ENCODE results near the gene DMD.

- no peak for TF ChIP-seq EZH2phosphoT487 (IDR thresholded peaks at IDR 0.05; ENCODE audit: insufficient read depth, low read depth)
- TF ChIP-seq EZH2 (IDR thresholded peaks at IDR 0.05; ENCODE audit: insufficient read depth, poor library complexity, severe bottlenecking) = no peak
Measured at GRCh38 chrX:31165241-31166035, 2045.9 kb downstream of the DMD start.

Data from GM23248 (cell line).